Activated T-helper 1 cell treated with Interleukin-2 at 50 U/mL for 16 hours (primary cell): ENCODE data around the gene TRDMT1.

Source experiments
- DNase-seq: peaks from one replicate; pipeline ENCODE4 v3.0.0-alpha.2; 2020; ENCODE audit warnings: low read depth

Gene TRDMT1

DNA sequence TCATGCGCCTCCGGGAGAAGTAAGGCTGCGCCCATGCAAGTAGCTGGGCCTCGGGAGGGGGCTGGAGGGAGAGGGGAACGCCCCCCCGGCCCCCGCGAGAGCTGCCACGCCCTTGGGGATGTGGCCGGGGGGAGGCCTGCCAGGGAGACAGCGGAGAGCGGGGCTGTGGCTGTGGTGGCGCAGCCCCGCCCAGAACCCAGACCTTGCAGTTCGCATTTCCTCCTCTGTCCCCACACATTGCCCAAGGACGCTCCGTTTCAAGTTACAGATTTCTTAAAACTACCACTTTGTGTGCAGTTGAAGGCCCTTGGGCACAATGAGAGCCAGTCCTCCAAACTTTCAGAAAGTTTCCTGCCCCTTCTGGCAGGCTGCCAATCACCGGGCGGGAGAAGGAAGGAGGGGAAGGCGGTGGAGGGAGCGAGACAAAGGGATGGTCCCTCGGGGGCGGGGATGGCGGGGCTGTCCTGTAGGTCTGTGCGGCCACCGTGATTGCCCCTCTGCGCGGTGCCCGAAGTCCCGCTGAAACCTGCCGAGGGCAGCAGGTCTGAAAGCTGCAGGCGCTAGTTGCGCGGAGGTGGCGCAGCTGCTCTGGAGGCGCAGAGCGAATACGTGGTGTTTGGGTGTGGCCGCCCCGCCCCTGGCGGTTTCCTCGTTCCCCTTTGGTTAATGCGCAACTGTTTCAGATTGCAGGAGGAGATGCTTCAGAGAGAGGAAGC, 28.7 kb upstream of the TRDMT1 start:
- peak; percentile 80 for DNase-seq

DNA sequence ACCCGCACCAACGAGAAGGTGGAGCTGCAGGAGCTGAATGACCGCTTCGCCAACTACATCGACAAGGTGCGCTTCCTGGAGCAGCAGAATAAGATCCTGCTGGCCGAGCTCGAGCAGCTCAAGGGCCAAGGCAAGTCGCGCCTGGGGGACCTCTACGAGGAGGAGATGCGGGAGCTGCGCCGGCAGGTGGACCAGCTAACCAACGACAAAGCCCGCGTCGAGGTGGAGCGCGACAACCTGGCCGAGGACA, 28.2 kb upstream of the TRDMT1 start:
- DNase-seq: no peak

DNA sequence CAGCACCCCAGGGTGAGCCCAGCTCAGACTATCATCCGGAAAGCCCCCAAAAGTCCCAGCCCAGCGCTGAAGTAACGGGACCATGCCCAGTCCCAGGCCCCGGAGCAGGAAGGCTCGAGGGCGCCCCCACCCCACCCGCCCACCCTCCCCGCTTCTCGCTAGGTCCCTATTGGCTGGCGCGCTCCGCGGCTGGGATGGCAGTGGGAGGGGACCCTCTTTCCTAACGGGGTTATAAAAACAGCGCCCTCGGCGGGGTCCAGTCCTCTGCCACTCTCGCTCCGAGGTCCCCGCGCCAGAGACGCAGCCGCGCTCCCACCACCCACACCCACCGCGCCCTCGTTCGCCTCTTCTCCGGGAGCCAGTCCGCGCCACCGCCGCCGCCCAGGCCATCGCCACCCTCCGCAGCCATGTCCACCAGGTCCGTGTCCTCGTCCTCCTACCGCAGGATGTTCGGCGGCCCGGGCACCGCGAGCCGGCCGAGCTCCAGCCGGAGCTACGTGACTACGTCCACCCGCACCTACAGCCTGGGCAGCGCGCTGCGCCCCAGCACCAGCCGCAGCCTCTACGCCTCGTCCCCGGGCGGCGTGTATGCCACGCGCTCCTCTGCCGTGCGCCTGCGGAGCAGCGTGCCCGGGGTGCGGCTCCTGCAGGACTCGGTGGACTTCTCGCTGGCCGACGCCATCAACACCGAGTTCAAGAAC, 27.7 kb upstream of the TRDMT1 start:
- peak; percentile 73 for DNase-seq

DNA sequence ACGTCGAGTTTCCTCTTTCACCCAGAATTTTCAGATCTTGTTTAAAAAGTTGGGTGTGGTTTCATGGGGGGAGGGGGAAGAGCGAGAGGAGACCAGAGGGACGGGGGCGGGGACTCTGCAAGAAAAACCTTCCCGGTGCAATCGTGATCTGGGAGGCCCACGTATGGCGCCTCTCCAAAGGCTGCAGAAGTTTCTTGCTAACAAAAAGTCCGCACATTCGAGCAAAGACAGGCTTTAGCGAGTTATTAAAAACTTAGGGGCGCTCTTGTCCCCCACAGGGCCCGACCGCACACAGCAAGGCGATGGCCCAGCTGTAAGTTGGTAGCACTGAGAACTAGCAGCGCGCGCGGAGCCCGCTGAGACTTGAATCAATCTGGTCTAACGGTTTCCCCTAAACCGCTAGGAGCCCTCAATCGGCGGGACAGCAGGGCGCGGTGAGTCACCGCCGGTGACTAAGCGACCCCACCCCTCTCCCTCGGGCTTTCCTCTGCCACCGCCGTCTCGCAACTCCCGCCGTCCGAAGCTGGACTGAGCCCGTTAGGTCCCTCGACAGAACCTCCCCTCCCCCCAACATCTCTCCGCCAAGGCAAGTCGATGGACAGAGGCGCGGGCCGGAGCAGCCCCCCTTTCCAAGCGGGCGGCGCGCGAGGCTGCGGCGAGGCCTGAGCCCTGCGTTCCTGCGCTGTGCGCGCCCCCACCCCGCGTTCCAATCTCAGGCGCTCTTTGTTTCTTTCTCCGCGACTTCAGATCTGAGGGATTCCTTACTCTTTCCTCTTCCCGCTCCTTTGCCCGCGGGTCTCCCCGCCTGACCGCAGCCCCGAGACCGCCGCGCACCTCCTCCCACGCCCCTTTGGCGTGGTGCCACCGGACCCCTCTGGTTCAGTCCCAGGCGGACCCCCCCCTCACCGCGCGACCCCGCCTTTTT, 26.9 kb upstream of the TRDMT1 start, which contains the start of gene VIM:
Gene VIM (plus strand): TSS at position 151 of the 925 bp plus-strand sequence. CDS start 1,182 bp downstream, outside the sequence.
- peak; percentile 81 for DNase-seq

DNA sequence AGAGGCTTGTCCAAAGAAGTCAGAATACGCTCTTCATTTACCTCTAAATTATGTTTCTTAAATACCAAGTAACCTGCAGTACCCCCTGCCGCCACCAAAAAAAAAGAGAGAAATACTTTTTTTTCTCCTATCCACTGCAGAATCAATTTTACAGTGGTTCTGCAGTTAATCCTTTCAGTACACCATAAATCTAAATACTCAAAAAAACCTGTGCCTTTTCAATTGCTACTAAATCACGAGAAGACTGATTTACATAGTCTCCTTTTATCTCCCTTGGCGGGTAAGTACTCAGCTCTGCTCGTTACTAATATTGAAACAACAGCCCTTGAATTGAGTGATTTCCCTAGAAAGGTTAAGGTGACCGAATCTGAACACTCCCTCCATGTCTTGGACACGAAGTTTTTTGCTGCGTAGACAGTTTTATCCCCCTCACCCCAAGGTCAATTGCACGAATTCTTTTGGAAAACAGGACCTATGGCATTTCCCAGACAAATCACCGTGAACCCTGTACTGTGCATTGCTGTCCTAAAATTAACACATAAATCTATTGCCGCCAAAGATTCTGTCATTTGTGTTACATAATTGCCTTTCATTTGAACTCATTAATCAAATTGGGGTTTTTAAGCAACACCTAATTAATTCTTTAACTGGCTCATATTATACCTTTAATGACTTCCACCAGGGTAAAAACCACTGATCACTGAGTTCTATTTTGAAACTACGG, 26.1 kb upstream of the TRDMT1 start:
- no peak for DNase-seq

DNA sequence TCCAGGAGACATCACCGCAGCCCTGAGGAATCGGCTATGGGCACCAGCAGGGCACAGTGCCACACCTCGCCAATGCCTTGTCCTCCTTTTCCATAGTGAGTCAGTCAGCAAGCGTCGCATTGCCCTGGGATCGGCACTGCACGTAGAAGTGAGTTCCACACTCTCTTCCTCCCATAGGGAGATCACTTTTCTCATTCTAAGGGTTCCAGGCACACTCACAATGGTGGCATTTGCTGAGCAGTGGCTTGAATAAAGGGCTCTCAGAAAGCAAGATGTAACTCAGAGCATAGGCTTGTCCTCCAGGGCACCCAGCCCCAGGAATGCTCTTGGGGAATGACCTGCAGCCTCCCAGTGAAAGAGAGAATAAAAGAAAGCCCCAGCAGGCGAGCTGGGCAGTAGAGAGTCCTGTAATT, 25.4 kb upstream of the TRDMT1 start:
- no peak for DNase-seq

DNA sequence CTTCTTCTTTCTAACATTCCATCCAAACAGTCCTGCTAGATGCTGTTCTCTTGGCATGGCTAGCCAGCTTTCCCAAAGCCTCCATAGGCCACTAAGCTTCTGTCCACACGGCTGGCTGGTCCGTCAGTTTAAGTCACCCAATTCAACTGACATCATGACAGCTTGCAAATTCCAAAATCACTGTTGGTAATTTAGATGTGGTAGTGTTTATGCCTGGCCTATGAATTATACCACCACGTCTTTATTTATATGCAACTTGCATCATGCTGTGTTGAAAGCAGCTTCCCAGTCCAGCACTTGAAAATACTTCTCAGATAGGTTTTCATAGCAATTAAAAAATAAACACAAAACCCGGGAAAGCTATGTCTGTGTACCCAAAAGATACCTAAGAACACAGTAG, 24.3 kb upstream of the TRDMT1 start:
- no peak for DNase-seq

DNA sequence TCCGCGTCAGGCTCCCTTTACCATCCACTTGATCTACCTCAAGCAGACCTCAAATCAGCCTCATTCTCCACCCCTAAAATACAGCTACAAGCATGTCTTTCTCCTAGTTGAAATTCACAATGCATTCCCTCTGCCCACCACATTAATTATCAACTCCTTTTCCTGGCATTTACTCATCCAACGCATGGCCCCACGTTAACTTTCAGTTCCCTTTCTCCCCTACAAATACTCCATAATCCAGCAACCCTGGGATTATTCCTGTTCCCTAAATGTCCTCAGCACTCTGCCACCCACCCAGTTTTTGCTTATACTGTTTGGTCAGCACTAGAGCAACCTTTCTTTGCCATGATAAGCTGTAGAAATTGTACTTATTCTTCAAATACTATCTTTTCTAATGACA, 20.9 kb upstream of the TRDMT1 start:
- DNase-seq: no peak

DNA sequence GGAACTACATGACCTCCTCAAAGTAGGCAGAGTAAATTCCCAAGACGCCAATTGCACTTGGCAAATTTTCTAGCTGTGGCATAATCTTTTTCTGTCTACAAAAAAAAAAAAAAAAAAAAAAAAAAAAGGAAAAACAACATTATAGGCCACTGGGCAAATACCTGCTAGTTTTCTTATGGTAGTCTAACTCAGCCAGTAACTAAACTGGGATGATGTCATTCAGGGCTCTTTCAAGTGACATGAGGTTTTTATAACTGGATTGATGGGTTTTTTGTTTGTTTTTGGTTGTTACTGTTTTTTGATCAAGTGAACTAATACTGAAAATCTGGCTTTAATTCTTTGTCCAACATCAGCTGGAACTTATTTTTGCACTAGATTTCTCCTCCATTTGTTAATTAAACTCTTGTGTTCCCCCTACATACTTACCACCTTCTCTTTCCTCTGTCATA, 19.2 kb upstream of the TRDMT1 start:
- DNase-seq: no peak

DNA sequence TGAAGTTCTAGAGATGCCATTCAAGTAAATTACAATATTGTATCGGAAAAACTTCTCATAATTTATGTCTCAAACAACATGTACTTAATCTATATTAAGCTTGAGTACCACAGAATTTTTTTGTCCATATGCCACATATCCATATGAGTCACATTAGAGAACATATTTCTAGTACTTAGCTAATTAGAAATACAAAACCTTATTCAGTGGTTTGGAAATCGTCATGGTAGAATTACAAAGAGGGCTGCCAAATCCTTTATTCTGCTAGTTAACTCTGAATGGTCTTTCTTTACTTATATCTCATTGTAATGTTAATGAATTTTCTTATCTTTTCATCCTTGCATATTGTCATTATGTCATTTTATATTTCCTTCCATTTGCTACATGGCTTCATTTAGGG, 17.6 kb upstream of the TRDMT1 start:
- DNase-seq: no peak

DNA sequence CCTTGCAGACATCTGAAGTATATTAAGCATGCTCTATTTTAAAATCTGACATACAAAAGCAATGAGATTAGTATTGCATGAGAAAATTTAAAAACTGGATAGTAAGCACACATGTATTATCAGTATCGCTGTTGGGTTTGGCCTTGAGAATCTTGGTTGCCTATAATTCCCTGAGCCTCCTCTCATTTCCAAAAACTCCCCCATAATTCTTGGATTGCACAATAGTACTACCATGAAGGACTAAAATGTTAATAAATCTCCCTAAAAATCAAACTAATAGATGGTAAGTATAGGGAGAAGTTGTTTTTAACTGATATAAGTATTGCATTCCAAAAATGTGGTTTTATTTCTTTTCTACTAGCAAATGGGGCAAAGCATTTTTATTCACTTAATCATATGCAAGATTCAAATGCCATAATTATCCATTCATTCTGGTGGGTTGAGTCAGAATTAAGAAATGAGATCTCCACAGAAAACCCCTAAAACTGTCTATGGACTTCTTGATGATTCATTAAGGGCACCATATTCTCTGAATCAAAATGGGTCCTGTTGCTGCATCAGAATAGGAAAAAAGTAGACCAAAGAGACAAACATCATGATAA, 16.3 kb upstream of the TRDMT1 start:
- no peak for DNase-seq

DNA sequence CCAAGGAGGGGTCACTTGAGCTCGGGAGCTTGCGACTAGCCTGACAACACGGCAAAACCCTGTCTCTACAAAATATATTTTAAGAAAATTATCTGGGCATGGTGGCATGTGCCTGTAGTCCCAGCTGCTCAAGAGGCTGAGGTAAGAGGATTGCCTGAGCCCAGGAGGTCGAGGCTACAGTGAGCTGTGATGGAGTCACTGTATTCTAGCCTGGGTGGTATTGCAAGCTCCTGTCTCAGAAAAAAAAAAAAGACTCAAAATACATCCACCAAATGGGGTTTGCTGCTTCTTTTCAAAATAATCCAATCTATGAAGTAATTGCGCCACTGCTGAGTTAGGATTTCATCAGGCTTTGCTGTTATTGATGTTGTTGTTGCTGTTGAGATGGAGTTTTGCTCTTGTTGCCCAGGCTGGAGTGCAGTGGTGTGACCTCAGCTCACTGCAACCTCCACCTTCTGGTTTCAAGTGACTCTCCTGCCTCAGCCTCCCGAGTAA, 15.5 kb upstream of the TRDMT1 start:
- DNase-seq: no peak

DNA sequence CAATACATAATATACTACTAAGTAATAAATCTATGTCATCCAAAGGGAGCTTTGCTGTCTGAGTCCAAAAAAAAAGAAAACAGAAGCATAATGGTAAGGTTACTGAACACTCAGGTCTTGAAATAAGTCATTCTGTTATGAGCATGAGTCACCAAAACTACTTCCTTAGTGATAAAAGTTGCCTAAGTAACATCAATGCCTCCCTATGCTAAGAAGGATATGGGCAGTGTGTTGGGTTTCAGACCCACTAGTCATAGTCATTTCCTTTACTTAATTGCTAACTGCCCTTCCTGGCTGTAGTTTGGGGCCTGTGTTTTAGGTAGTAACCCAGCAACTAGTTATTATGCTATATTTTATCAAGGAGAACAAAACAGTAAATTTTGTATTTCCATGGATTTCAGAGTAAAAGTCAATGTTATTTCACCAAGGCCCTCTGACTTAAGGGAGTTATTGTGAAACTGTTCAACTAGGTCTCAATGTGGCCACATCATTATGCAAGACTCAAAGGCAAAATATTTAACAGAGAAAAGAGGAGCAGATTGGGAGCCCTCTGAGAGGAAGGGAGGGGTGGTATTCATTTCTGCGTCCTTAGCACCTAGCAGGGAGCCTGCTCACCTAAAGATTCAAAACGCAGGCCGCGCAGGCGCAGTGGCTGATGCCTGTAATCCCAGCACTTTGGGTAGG, 14.9 kb upstream of the TRDMT1 start:
- no peak for DNase-seq

DNA sequence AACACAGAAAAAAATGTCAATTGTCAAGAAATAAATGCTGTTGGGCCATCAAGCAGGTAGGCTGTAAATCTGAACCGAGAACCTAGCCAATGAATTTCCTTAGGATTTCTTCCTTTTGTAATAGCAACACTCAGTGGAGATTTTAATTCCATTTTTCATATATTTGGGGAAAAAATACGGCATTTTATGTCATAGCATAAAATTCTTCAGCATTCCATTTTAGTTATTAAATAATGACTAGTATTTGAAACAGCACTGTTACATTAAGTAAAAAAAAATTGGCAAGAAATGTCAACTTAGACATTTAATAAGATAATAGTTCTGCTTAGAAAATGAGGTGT, 14.3 kb upstream of the TRDMT1 start:
- DNase-seq: no peak

DNA sequence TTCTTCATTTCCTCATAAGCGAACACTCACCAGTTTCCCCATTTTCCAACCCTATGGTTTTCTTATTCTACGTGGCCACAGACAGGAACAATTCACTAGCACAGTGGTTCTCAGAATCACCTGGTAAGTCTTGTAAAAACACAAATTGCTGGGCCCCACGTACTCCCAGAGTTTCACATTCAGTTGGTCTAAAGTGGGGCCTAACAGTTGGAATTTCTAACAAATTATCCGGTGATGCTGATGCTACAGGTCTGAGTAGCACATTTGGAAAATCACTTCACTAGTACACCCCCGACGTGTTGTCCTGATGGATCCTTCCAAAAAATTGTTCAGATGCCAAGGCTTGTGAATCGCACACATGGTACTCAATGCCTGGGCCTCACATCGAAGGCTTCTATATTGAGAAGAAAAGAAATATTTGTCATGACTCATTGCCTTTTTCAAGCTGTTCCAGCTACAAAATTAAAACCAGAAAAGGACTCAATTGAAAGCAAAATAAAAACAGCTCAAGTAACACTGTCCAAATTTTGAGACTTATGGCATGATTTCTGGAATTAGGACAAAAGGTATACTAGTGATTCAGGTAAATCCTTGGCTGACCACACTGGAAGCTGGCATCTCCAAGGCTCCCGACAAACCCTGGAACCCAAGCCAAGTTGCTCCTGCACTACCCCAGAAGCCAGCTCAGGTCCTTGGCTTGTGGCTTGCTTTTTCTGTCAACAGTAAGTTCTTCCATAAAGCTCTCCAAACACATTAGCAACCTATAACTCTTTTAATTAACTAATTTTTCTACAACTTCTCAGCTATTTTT, 13.7 kb upstream of the TRDMT1 start:
- no peak for DNase-seq

DNA sequence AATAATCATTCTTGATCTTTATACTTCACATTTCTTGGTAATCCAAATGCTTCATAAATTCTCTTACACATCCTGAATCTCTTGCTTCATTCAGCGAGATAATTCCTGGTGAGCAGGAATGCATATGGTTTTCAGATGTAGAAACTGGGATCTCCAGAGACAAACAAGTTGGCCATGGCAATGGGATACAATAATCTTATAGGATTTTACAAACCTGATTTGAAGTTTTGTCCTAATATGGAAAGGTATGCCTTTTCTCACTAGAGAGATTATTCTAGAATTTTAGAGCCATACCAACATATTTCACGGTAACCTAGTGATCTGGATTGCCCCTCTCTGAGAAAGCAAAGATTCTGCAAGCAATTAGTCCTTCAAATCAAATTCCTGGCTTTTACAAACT, 13.1 kb upstream of the TRDMT1 start:
- no peak for DNase-seq

DNA sequence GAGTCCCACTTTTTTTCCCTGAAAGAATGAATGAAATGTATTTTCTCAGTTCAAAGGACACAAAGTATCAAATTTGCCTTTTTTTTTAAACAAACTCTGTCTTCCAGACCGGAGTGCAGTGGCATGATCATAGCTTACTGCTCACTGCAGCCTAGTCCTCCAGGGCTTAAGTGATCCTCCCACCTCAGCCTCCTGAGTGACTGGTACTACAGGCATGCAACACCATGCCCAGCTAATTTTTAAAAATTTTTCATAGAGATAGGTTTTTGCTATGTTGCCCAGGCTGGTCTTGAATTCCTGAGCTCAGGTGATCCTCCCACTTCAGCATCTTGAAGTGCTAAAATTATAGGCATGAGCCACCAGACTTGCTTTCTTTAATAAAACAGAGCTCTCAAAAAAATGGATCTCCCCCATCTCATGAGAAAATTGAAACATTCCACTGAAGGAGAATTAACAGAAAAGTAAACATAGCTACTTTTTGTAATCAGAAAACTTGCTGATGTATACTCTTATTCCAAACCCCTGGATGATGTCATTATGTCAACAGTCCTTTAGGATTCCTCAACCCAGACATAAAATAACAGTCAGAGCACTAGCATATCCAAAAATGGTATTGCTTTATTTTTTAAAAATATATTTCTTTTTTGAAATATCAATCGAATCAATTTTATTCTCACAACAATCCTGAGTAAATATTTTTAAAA, 12.3 kb upstream of the TRDMT1 start:
- no peak for DNase-seq

DNA sequence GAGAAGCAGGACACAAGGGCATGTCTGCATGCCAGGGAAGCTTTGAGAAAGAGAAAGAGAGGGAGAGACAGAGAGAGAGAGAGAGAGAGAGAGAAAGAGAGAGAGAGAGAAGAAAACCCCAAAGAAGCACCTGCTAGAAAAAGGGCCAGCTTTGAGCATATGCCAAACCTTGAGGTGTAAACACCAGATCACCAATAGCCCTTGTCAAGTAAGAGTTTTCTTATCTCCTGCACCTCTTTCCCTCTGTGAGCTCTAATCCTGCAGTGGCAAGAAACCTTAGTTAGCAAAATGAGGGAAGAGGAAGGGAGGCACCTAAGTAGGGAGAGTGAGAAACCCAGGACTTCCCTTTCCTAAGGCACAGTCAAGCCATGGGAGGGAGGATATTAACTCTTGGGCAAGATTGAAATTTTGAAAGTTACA, 11.3 kb upstream of the TRDMT1 start:
- no peak for DNase-seq

DNA sequence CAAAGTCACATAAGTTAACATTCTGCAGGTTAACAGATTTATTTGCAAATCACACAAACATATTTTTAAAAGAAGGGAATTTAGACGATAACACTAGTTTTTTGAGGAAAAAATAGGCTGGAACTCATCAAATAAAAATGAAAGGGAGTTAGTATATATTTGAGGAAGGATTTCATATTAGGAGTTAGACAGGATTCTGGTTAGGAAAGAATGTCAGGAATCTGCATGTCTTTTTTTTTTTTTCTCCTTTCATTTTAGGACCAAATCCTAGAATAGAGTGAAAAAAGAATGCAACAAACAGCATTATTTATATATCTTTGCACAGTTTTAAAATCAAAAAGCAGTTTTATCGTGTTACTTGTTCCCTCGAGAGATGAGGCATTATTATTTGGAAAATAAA, 8.9 kb upstream of the TRDMT1 start:
- no peak for DNase-seq

DNA sequence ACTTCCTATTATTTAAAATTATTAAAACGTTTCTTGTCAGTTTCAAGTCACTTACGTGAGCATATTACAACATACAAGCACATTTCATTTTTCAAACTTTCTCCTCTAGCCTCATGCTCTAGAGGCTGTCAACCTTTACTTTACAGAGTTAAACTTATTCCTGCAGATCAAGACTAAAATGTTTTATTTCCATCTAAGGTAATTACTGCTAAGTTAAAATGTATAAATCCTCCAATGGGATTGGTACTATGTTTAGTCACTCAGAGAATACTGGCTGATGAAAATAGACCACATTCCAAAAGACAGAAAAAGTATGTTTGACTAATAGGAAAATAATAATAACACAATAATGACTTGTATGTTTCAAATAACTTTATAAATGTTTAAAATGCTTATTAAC, 8.4 kb upstream of the TRDMT1 start:
- no peak for DNase-seq
